ENCODE results near the gene BECN2.

The BECN2 gene

DNA sequence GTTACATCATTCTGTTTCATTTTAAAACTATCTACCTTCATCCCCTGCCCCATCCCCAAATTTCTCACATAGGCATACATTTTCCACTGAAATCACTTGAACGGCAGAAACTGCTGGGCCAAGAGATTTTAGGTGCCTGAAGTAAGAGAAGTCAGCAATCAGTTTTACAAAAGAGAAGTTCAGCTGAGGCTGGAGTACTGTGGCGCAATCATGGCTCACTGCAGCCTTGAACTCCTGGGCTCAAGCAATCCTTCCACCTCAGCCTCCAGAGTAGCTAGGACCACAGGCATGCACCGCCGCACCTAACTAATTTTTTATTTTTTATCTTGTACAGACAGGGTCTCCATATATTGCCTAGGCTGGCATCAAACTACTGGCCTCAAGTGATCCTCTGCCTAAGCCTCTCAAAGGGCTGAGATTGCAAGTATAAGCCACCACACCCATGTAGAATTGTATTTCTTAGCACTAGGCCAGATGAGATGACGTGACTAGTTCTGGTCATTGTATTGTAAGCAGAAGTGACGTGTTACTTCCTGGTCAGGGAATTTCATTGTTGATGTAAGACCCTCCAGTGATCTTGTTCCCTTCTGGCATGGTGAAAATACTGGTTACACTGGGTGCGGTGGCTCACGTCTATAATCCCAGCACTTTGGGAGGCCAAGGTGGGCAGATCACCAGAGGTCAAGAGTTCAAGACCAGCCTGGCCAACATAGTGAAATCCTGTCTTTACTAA lies 7.1 kb downstream of the BECN2 start:
- H3K36me3 ChIP-seq (replicated peaks) = no peaks in the 10 kb centered on the region
- no peak overlapping the region for H3K4me3 ChIP-seq (ENCODE audit: low read depth, low read length)
- in situ Hi-C loops (cut with HindIII; ENCODE audit: low pct_ligation_motif_present, low sequenced_read_pairs) = no loop called here
- TF ChIP-seq, protein P1, sequence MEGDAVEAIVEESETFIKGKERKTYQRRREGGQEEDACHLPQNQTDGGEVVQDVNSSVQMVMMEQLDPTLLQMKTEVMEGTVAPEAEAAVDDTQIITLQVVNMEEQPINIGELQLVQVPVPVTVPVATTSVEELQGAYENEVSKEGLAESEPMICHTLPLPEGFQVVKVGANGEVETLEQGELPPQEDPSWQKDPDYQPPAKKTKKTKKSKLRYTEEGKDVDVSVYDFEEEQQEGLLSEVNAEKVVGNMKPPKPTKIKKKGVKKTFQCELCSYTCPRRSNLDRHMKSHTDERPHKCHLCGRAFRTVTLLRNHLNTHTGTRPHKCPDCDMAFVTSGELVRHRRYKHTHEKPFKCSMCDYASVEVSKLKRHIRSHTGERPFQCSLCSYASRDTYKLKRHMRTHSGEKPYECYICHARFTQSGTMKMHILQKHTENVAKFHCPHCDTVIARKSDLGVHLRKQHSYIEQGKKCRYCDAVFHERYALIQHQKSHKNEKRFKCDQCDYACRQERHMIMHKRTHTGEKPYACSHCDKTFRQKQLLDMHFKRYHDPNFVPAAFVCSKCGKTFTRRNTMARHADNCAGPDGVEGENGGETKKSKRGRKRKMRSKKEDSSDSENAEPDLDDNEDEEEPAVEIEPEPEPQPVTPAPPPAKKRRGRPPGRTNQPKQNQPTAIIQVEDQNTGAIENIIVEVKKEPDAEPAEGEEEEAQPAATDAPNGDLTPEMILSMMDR (IDR thresholded peaks at IDR 0.05; ENCODE audit: low read depth, low read length, missing control alignments) = no peak
- H3K27ac ChIP-seq = no peak overlapping the region
- DNase-seq = no peak
- no peaks in the 10 kb centered on the region for H3K27me3 ChIP-seq (replicated peaks)

DNA sequence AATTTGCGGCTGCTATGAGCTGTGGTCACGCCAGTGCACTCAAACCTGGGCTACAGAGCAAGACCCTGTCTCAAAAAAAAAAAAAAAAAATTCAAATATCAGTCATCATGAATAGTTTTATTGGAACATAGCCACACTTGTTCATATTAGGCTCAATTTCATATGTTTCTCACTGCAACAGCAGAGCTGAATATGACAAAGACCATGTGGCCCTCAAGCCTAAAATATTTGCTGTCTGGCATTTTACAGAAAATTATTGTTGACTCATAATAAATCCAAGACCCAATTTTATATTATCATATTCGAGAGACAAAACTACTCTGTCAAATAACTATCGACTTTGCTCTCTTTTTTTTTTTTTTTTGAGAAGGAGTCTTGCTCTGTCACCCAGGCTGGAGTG lies 11.0 kb downstream of the BECN2 start:
- no peaks in the 10 kb centered on the region for H3K27me3 ChIP-seq (replicated peaks)
- H3K36me3 ChIP-seq (replicated peaks) = no peaks in the 10 kb centered on the region
- no peak overlapping the region for H3K4me3 ChIP-seq (ENCODE audit: low read depth, low read length)
- TF ChIP-seq, protein P1 (IDR thresholded peaks at IDR 0.05; ENCODE audit: low read depth, low read length, missing control alignments) = no peak
- no peak overlapping the region for H3K27ac ChIP-seq
- DNase-seq = no peak
- in situ Hi-C loops (cut with HindIII; ENCODE audit: low pct_ligation_motif_present, low sequenced_read_pairs) = no loop called here

DNA sequence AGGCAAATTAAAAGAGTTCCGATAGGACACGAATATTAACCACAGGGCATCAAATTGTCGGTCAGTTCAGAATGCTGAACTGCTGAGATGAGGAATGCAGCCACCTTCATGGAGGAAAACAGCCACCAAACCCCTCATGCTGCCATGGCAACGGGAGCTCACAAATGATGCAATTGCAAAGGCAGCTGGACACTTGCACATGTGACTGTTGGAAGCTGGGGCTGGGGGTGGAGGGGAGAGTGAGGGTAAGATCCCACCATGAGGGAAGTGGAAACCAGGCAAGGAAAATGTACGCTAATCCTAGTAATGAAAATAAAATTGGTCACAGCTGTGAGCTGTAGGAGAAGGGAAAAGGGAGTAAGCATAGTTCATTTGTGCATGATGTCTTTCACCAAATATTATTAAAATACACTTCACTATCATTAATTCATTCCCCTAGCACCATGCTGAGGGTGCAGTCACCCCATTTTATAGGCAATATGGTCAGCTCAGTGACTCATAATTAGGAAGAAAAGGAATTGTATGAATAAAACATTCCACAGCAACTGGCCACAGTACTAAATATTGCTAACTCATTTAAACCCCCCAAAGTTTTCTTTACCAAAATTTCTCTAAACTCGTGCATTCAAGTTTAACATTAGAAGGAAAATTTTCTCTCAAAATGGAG lies 15.3 kb downstream of the BECN2 start:
- no peak overlapping the region for H3K4me3 ChIP-seq (ENCODE audit: low read depth, low read length)
- no peaks in the 10 kb centered on the region for H3K36me3 ChIP-seq (replicated peaks)
- in situ Hi-C loops (cut with HindIII; ENCODE audit: low pct_ligation_motif_present, low sequenced_read_pairs) = no loop called here
- no peak overlapping the region for H3K27ac ChIP-seq
- TF ChIP-seq, protein P1 (IDR thresholded peaks at IDR 0.05; ENCODE audit: low read depth, low read length, missing control alignments) = no peak
- DNase-seq = peak; percentile 54
- H3K27me3 ChIP-seq (replicated peaks) = no peaks in the 10 kb centered on the region

DNA sequence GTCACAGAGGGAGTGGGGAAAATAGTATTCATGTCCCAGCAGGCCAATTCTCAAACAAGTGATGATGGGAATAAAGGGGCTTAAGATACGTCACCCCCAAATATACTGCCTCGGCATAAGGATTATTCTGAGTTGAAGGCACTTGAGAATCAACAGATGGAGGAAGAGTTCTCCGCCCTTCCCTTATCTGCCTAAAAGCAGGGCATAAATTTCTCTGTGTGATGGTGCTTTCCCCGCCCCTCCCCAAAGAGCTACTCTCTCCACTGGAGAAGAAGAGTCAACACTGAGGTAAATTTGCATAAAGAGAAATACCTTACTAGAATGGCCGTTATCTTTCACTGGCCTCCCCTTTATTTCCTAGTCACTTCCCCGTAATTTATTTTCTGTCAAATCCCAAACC lies 18.7 kb downstream of the BECN2 start:
- DNase-seq = no peak
- Histone ChIP-seq H3K4me3 (ENCODE audit: low read depth, low read length) (no peak overlapping the region), H3K27me3 (replicated peaks) (no peaks in the 10 kb centered on the region), H3K36me3 (replicated peaks) (no peaks in the 10 kb centered on the region), H3K27ac (no peak overlapping the region)
- in situ Hi-C loops (cut with HindIII; ENCODE audit: low pct_ligation_motif_present, low sequenced_read_pairs) = no loop called here
- TF ChIP-seq, protein P1 (IDR thresholded peaks at IDR 0.05; ENCODE audit: low read depth, low read length, missing control alignments) = no peak

DNA sequence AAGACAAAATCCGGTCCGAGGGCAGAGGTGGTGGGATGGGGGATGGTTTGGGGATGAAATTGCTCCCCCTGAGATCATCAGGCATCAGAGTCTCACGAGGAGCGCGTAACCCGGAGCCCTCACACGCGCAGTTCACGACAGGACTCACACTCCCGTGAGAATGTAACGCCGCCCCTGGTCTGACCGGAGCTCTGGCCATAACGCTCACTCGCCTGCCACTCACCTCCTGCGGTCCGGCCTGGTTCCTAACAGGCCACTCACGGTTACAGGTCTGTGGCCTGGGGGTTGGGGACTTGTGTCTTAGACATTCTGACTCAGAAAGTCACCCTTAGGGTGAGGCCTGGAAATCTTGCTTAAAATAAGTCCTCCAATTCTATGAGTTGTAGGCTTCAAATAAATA lies 21.5 kb downstream of the BECN2 start:
- Histone ChIP-seq H3K27me3 (replicated peaks) (no peaks in the 10 kb centered on the region), H3K4me3 (ENCODE audit: low read depth, low read length) (no peak overlapping the region), H3K36me3 (replicated peaks) (no peaks in the 10 kb centered on the region), H3K27ac (no peak overlapping the region)
- TF ChIP-seq, protein P1 (IDR thresholded peaks at IDR 0.05; ENCODE audit: low read depth, low read length, missing control alignments) = no peak
- in situ Hi-C loops (cut with HindIII; ENCODE audit: low pct_ligation_motif_present, low sequenced_read_pairs) = no loop called here
- no peak for DNase-seq

Data from brain microvascular endothelial cell (primary cell).